ENCODE results near the gene RANBP9. TPM values are rescaled to one million over a fixed set of nuclear protein-coding genes. Genes with fewer than 3 reads are reported as not detected.

RANBP9 gene
- total and polyA plus RNA-seq, 8 donors, result 9.6 to 22.2 (median 16.6) TPM

- Histone ChIP-seq H3K4me3 (no peak overlapping the region), H3K27me3 (no peaks in the 10 kb centered on the region), H3K27ac (no peak overlapping the region), H3K9me3 (no peaks in the 10 kb centered on the region), H3K36me3 (no peaks in the 10 kb centered on the region), H3K4me1 (peaks cover 17 to 39% (median 24%) of the 10 kb centered on the region in 3 donors)
- 91 to 92% methylated on average over 8 of the region's 8 CpGs for WGBS, 2 donors
- intact Hi-C loops (cut with DNase I), result no loop called here
- FAIRE-seq (no peak), ATAC-seq (no peak), DNase-seq (no peak)
- no peak for TF ChIP-seq CTCF (IDR thresholded peaks at IDR 0.05)
Measured at GRCh38 chr6:13666194-13667105, 45.2 kb downstream of the RANBP9 start.

GRCh38 chr6:13664703-13665352, 46.8 kb downstream of the RANBP9 start:
- no peak overlapping the region for H3K27ac ChIP-seq
- H3K36me3 ChIP-seq, result no peaks in the 10 kb centered on the region
- peaks cover 17 to 42% (median 23%) of the 10 kb centered on the region in 3 donors for H3K4me1 ChIP-seq
- H3K9me3 ChIP-seq, result no peaks in the 10 kb centered on the region
- intact Hi-C loops (cut with DNase I), result no loop called here
- no peak overlapping the region for H3K4me3 ChIP-seq
- no peak for TF ChIP-seq CTCF (IDR thresholded peaks at IDR 0.05)
- no peak for ATAC-seq
- FAIRE-seq, result no peak
- no peaks in the 10 kb centered on the region for H3K27me3 ChIP-seq
- DNase-seq, result no peak

- Histone ChIP-seq H3K4me3 (no peak overlapping the region), H3K36me3 (no peaks in the 10 kb centered on the region), H3K9me3 (no peaks in the 10 kb centered on the region), H3K27ac (no peak overlapping the region), H3K27me3 (no peaks in the 10 kb centered on the region), H3K4me1 (peaks cover 17 to 46% (median 23%) of the 10 kb centered on the region in 3 donors)
- intact Hi-C loops (cut with DNase I), result no loop called here
- no peak for TF ChIP-seq CTCF (IDR thresholded peaks at IDR 0.05)
- ATAC-seq, result no peak
- no peak for DNase-seq
- FAIRE-seq, result no peak
- WGBS, 2 donors, result 85 to 91% methylated on average over 4 of the region's 4 CpGs
Measured at GRCh38 chr6:13663986-13664385, 47.6 kb downstream of the RANBP9 start.

GRCh38 chr6:13662651-13663334, 48.8 kb downstream of the RANBP9 start:
- ATAC-seq, result no peak
- Histone ChIP-seq H3K27me3 (no peaks in the 10 kb centered on the region), H3K36me3 (no peaks in the 10 kb centered on the region), H3K4me1 (peaks cover 17 to 39% (median 23%) of the 10 kb centered on the region in 3 donors), H3K9me3 (no peaks in the 10 kb centered on the region), H3K27ac (no peak overlapping the region), H3K4me3 (no peak overlapping the region)
- 73 to 80% methylated on average over 3 of the region's 3 CpGs for WGBS, 2 donors
- FAIRE-seq, result no peak
- intact Hi-C loops (cut with DNase I), result no loop called here
- DNase-seq, result no peak
- TF ChIP-seq CTCF (IDR thresholded peaks at IDR 0.05), result no peak

Data from pancreas (tissue), 10 donors.